ENCODE results near the gene MYH13.

The MYH13 gene

GRCh38 chr17:10261098-10261497 lies 111.7 kb downstream of the MYH13 start:
- no peak for DNase-seq (ENCODE audit: low read depth in 2 of 2, low spot score in 1 of 2)

- DNase-seq (ENCODE audit: low read depth in 2 of 2, low spot score in 1 of 2) = no peak
These were observed 121.4 kb downstream of the MYH13 start for GRCh38 chr17:10251212-10251948.
